Measurements from ENCODE around the gene P3H4. TPM values are rescaled to one million over a fixed set of nuclear protein-coding genes. Genes with fewer than 3 reads are reported as not detected.
A peak's percentile ranks its signal among the peaks of the same experiment; 100 is the strongest.

The P3H4 gene
- total RNA-seq, 2 experiments from 2014 or later, result 1.3 to 2.3 TPM

GRCh38 chr17:41806685-41807445, 4.9 kb downstream of the P3H4 start:
- H3K4me1 Mint-ChIP-seq (ENCODE audit: low read depth), result peaks cover 14% of the 10 kb centered on the region
- POLR2A ChIA-PET, result no interaction called here

GRCh38 chr17:41803049-41804020, 8.4 kb downstream of the P3H4 start:
- no peak overlapping the region for H3K27ac ChIP-seq (ENCODE audit: low read depth in 1 of 2, low read length in 2 of 2)
- ChIA-PET POLR2A (no interaction called here), CTCF (no interaction called here)
- H3K9me3 ChIP-seq (ENCODE audit: control insufficient read depth in 1 of 2, insufficient read depth in 1 of 2, low read length in 2 of 2), result no peaks in the 10 kb centered on the region
- H3K4me1 ChIP-seq (ENCODE audit: insufficient read depth, low read length), result peaks cover 12% of the 10 kb centered on the region
- H3K4me3 ChIP-seq (ENCODE audit: low read length), result no peak overlapping the region
- no peak for DNase-seq
- Mint-ChIP-seq H3K27me3 (peaks cover 5% of the 10 kb centered on the region), H3K9me3 (no peaks in the 10 kb centered on the region), H3K27ac (no peak overlapping the region), H3K4me3 (no peak overlapping the region), H3K36me3 (ENCODE audit: low read depth) (no peaks in the 10 kb centered on the region), H3K4me1 (ENCODE audit: low read depth) (peaks cover 5% of the 10 kb centered on the region)
- TF ChIP-seq CTCF (IDR thresholded peaks at IDR 0.05), result no peak
- ATAC-seq (ENCODE audit: poor library complexity), result no peak
- intact Hi-C loops (cut with DNase I, micrococcal nuclease), result no loop called here
- H3K27me3 ChIP-seq (ENCODE audit: control insufficient read depth in 1 of 2, insufficient read depth in 2 of 2, low read length in 2 of 2), result no peaks in the 10 kb centered on the region
- no peaks in the 10 kb centered on the region for H3K36me3 ChIP-seq (ENCODE audit: insufficient read depth, low read length)

More at GRCh38 chr17:41806685-41807445, 4.9 kb downstream of the P3H4 start:
- DNase-seq, result no peak
- H3K36me3 Mint-ChIP-seq (ENCODE audit: low read depth), result peaks cover 7% of the 10 kb centered on the region
- Histone ChIP-seq H3K4me3 (ENCODE audit: low read length) (no peak overlapping the region), H3K9me3 (ENCODE audit: control insufficient read depth in 1 of 2, insufficient read depth in 1 of 2, low read length in 2 of 2) (no peaks in the 10 kb centered on the region), H3K27ac (ENCODE audit: low read depth in 1 of 2, low read length in 2 of 2) (no peak overlapping the region), H3K36me3 (ENCODE audit: insufficient read depth, low read length) (no peaks in the 10 kb centered on the region), H3K4me1 (ENCODE audit: insufficient read depth, low read length) (peaks cover 22% of the 10 kb centered on the region), H3K27me3 (ENCODE audit: control insufficient read depth in 1 of 2, insufficient read depth in 2 of 2, low read length in 2 of 2) (no peaks in the 10 kb centered on the region)
- no peak for ATAC-seq (ENCODE audit: poor library complexity)
- H3K4me3 Mint-ChIP-seq, result no peak overlapping the region
- H3K9me3 Mint-ChIP-seq, result no peaks in the 10 kb centered on the region
- CTCF ChIA-PET, result no interaction called here
- TF ChIP-seq CTCF (IDR thresholded peaks at IDR 0.05), result no peak
- no peak overlapping the region for H3K27ac Mint-ChIP-seq
- intact Hi-C loops (cut with DNase I, micrococcal nuclease), result no loop called here
- no peaks in the 10 kb centered on the region for H3K27me3 Mint-ChIP-seq

DNA sequence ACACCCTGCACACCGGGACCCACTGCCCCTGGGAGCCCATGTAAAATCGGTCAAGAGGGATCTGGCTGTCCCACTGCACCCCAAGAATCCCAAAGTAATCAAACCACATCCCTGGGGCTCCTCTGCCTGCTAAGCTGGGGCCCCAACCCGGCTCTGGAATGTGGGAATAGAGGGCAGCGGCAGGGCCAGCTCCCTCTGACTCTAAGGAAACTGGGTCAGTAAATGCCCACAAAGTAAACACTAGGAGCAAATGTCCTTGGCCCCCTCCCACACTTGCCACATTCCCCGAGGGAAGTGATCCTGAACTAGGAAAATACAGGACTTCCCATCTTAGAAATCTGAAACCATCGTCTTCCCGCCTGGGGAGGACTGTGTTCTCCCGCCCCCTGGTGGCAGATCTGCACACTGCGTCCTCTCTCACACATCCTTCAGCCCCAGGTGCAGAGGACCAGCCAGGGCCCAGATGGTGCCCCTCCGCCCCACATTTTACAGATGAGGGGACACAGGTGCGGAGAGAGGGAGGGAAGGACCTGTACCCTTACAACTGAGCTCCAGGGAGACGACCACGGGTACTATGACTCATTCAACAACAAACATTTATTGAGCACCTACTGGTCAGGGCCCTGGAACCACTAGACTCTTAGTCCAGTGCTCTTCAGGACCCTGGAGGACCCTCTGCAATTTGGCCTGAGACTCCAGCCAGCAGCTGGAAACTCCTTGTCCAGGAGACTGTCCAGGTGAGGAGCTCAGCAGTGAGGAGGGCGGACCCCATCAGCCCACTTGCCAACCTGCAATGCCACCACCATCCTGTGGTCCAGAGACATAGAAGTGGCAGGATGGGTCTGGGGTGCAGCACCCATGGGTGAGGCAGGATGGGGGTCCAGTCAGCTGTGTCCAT, 10.1 kb downstream of the P3H4 start:
- peak; percentile 96 for TF ChIP-seq CTCF (IDR thresholded peaks at IDR 0.05)
- DNase-seq, result peak; percentile 58 to 86 (median 72)
- H3K27me3 Mint-ChIP-seq, result peaks cover 5% of the 10 kb centered on the region
- H3K27me3 ChIP-seq (ENCODE audit: control insufficient read depth in 1 of 2, insufficient read depth in 2 of 2, low read length in 2 of 2), result no peaks in the 10 kb centered on the region
- ChIA-PET POLR2A (interaction anchor here (0.6 to 1.6 kb wide), 2 partner anchors 10 to 1689 kb away, joined by 3 to 5 read pairs; partner anchors contain the start of gene P3H4), CTCF (interaction anchor here (0.6 to 2.2 kb wide), 7 partner anchors 10 to 581 kb away, joined by 3 to 11 read pairs (median 4); partner anchors contain the start of genes JUP and P3H4)
- peak; percentile 93 for ATAC-seq (ENCODE audit: poor library complexity)
- no peaks in the 10 kb centered on the region for H3K36me3 ChIP-seq (ENCODE audit: insufficient read depth, low read length)
- H3K9me3 Mint-ChIP-seq, result no peaks in the 10 kb centered on the region
- H3K27ac ChIP-seq (ENCODE audit: low read depth in 1 of 2, low read length in 2 of 2), result no peak overlapping the region
- H3K9me3 ChIP-seq (ENCODE audit: control insufficient read depth in 1 of 2, insufficient read depth in 1 of 2, low read length in 2 of 2), result no peaks in the 10 kb centered on the region
- intact Hi-C loops (cut with DNase I, micrococcal nuclease), result loop anchor here (1.0 kb wide), 1 partner anchor 63 kb away; no protein-coding TSS in a partner anchor
- H3K4me3 ChIP-seq (ENCODE audit: low read length), result no peak overlapping the region
- H3K4me3 Mint-ChIP-seq, result no peak overlapping the region
- no peak overlapping the region for H3K27ac Mint-ChIP-seq
- H3K4me1 Mint-ChIP-seq (ENCODE audit: low read depth), result peaks cover 5% of the 10 kb centered on the region
- peaks cover 12% of the 10 kb centered on the region for H3K4me1 ChIP-seq (ENCODE audit: insufficient read depth, low read length)
- H3K36me3 Mint-ChIP-seq (ENCODE audit: low read depth), result no peaks in the 10 kb centered on the region
